G401.6 (cell line): ENCODE measurements around the gene ARX.

Experiments
- FAIRE-seq: peaks from 2 replicates; lab custom pipeline; 2012; peaks lifted over from hg19 to GRCh38; lab: Jason Lieb, UNC

ARX gene

DNA sequence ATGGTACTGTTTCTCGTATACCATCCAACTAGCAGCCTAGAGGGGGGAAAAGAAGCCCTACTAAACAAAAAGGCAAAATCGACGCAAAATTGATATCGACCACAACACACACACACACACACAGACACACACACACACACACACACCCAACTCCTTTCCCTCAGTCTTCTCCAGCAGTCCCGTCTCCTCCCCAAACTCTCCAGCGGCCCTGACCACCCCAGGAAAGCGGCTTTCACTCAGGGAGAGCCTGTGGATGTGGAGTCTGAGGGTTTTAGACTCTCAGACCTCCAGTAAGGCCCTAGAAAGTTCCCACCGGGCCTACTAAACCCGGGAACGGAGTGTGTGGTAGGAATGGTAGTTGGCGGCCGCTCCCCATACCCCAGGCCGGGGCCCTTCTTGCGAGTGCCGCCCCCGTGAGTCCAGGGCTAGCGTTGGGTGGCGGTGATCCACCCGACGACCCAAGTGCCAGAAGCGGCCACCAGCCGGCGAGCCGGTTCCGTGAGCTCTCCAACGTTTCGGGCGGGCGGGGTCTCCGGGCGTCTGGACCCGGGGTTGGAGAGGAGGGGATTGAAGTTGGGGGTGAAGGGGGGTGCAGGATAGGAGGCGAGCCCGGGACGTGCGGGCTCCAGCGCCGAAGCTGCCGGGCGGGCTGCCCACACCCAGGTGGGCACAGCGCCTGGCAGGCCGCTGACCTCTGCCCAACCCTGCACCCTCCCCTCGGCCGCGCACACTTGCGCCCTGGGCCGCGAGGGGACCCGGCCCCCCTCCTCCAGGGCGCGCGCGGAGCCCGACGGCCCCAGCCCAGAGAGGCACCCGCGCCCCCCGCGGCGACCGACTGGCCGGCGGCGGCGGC, 13.7 kb downstream of the ARX start:
- no peak for FAIRE-seq

DNA sequence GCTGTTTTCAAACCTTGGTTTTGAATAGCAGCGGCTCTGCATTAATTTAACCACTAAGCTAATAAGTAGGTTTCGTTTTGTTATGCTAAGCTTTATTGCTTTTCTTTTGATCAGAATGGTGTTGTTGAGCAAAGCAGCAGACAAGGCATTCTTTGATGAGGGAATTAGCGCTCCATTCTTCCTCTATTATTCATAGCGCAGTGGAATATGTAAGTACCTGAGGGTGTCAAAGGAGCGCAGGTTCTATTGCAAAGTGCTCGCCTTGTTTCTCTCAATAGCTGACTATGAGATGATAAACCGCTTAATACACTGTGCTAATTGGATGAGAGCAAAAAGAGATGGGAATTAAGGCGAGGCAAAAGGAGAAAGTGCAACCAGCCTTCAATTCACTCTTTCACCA, 16.3 kb downstream of the ARX start:
- FAIRE-seq = no peak

DNA sequence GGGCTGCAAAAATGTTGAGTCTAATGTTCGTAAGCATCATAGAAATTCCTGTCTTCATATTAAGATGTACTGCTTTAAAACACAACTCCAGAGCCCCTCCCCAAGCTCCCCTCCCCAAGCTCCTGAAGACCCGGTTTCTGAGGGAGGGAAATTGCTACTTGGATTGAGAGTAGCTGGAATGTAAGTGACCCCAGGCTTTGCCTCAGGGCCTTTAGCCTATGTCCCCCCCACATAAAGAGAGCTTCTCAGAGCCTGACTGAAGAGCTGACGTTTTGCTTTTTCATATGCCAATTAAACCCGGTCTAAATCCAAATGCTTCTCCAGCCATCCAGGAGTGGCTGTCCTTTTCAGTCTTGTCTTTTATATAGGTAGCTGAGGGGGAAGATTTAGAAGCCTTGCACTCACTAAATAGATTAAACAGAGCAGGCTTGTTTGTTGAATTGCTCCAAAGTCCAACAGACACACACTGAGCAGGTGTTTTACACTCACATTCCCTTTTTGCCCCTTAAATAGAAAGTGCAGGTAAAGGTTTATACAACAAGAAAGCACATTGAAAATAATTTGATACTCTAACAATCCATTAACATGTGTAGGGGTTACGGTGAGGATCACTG, 19.6 kb downstream of the ARX start:
- no peak for FAIRE-seq

DNA sequence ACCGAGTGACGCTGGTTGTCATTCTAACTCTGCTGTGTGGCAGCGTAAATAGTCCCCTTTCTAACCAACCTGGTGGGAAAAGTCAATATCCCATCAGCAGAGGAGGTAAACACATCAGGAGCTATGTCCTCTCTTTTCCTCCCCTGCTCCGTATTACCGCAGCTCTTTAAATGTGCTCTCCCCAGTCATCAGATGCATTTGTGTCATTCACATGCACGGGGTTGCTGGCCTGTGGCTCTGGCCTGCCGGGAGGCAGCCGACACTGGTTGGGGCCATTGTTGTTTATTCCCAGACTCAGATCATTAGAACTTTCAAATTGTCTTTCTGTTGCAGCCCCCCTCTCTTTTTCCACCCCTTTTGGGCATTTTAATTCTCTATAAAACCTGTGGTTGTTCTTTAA, 21.9 kb downstream of the ARX start:
- no peak for FAIRE-seq

DNA sequence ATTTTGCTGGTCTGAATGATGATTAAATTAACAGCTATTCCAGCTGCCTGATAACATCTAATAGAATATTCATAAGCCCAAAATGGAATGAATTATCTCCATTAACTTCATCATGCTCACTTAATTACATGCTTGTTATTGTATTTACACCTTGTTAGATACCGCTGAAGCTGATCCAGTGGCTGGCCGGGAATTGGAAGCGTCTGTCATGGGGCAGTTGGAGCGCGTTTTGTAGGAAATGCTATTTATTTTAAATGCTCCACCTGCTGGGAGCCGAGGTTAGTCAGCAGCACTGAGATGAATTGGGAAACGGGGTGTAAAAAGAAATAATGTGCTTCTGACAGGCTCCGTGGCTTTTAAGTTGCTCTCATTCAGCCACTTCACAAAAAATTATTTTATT, 25.2 kb downstream of the ARX start:
- FAIRE-seq = no peak

DNA sequence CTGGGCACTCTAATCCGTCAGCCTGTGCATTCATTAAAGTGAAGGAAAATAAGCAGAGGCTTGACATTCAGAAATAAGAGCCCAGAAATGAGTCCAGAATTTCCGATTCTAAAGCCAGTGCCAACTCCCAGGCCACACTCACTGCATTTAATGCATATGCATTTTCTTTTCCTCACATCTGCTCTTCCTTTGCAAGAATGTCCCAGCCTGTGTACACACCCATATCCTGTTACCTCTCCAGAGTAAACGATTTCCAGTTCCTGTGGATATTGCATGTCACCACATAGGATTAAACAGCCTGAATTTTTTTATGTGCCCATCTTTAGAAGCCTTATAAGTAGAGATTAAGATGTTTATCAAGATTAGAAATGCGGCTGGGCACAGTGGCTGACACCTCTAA, 27.5 kb downstream of the ARX start:
- no peak for FAIRE-seq

DNA sequence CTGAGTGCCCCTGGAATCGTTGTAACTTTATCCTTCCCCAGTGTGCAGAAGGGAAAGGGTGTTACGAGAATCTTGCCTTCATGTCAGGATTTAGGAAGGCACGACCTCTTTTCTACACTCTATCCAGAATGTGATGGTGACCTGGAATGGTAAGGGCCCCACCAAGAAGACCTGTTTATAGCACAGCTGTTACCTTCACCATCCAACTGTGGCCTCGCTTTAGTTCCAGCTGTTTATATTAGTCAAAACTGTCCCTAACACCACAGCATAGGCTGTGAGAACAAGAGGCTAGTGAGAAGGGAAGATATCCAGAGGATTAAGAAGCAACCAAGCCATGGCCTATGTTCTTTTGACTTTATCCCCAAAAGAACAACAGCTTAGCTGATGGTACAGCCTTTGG, 28.0 kb downstream of the ARX start:
- no peak for FAIRE-seq

DNA sequence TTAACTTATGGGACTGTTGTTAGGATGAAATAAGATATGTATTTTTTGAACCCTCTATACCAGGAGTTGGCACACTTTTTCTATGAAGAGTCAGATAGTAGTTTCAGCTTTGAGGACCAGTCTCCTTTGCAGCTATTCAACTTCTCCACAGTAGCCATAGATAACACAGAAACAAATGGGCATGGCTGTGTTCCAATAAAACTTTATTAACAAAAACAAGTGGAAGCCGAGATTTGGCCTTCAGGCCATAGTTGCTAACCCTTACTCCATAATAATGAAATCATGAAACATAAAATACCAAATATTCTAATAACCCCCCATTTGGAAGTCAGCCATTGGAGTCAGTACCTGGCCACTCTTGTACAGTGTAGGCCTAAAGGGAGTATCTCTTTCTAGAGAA, 30.6 kb downstream of the ARX start:
- no peak for FAIRE-seq

DNA sequence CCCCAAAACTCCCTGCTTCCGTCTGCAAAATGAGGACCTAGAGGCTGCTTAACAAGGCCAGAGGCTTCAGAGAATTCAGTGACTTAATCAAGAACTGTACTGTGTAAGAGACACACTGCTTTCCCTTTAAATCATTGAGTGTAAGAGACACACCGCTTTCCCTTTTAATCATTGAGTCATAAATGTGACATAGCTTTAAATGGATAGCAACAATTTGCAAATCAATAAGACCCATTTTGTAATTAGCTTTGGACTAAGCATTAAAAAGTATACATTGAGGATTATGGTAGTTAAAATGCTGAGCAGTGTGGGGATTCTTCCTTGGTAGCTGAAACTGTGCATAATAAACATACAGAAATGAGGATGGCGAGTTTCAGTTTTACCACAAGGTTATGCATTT, 31.8 kb downstream of the ARX start:
- no peak for FAIRE-seq

DNA sequence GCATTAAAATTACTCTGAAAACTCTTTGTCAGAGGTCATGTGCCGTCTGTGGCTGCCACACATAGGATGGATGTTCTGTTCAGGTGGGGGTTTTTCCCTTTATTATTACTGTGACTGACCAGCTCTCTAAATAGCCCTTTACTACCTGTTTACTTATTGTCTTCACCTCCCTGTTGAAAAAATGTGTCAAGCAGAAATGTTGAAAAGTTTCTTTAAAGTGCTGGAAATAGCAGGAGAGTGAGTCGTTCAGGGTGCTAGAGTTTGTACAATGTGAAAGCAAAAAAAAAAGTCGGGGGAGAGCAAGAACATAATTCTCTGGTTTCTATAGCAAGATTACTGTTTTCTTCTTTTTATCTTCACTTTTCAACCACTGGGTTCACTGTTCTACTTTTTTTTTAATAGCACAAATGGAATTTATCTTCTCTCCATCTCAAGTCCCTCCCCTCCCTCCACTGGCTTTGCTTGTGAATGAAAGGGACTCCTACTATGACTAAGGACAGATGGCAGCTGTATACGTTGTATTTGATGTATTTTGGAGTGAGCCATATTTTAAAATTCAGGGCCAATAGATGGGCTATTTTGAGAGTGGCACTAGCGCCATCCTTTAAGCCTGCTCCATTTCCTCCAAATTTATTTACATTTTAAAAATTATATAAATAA, 33.3 kb downstream of the ARX start:
- no peak for FAIRE-seq

DNA sequence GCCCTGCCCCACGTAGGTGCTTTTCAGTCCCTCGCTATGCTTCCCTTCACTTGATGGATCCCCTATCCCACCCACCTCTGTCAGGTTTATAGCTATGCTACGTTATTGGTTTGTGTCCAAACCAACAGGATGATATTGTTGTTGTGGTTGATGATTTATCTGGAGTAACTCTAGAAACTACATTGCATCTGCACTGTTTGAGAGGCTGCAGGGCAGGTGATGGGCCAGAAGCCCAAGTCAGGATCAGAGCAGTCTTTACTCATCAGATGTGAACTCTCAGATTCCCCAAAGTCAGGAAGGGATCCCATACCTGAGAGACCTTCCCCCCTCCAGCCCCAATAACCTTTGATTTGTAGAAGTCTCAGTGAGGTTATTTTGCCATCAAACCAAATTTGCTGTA, 34.7 kb downstream of the ARX start:
- no peak for FAIRE-seq

DNA sequence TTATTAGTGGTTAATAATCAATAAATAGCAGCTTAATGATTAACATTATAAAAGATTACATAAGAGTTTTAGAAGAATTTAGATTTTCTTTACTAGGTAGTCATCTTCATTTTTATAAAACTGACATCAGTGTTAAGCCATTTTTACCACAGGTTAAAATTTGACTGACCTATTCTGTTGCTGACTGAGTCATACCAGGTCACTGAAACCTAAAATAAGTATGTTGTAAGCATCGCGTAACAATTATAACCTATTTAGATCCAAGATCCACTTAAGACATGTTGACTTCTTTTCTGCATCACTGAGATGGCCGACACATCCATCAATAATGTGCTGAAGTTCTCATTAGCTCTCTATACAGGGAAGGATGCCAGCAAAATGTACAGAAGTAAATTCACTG, 36.7 kb downstream of the ARX start:
- no peak for FAIRE-seq

DNA sequence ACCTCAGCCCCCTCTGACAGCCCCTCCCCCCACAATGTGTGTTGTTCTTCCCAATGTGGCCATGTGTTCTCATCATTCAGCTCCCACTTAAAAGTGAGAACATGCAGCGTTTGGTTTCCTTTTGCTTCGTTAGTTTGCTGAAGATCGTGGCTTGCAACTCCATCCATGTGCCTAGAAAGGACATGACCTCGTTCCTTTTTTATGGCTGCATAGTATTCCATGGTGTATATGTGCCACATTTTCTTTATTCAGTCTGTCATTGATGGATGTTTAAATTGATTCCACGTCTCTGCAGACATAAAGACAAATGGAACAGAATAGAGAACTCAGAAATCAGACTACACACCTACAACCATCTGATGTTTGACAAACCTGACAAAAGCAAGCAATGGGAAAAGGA, 46.0 kb downstream of the ARX start:
- no peak for FAIRE-seq

DNA sequence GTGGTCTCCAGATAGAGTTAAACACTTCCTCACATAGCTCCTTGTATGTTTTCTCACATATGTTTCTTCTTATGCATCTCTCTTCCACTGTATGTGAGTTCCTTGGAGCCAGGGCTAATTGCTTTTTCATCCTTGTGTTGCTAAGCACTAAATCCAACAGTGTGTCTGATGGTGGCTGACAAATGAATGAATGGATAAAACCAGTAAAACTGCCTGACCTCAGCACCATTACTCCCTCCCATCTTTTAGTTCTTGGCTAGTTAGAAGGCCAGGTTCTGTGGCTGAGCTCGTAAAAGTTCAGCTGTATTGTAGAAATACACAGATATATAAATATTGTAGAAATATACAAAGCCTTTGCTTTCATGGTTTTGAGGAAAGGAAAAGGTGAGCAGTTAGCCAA, 50.4 kb downstream of the ARX start:
- FAIRE-seq = no peak

DNA sequence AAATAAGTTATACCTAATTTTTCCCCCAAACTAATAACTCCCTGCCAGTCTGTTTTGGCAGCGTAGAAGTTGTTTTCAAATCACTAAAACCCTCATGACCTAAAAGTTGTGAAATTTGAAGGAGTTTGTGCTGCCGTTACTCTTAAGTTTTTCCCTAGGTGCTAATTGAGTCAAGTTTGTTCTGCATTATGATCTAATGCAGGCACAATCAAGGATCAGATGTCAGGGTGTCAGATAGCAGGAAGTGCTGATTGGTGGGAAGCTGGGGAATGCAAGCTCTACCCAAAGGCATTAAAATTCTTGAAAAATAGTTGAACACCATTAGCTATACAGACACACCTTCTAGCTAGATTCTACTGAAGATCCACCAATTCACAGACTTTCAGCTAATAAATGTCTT, 51.9 kb downstream of the ARX start:
- FAIRE-seq = no peak

DNA sequence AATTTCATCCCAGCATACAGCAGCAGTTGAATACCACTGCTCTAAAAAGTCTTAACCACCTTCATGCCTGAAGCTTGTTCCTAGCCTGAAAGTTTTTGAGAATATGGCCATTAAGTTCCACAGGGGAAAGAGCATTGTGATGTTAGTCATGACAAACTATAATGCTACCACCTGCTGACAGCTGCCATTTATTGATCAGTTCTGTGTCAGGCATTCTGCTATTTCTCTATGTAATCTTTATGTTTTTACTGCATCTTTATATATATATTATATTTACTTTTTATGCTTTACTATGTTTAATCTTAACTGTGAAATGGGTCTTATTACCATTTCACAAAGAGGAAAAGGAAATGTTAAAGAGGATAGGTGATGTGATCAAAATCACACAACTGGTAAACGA, 54.0 kb downstream of the ARX start:
- FAIRE-seq = no peak

DNA sequence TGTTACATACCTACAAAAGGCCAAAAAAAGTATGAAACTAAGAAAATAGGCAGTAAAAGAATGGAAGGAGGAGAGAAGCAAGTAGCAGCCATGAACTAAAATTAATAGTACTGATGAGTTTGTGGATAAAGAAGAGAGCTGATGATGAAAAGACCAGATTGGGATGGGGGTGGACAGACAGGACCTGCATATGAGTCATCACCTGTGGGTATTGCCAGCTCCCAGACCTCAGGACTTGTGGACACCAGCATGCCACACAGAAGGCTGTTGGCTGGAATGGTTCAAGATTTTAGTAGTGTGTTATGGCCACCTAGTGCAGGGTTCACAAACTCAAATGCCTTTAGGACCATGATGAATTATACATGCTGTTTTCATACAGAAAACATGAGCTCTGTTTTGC, 58.9 kb downstream of the ARX start:
- FAIRE-seq = no peak

DNA sequence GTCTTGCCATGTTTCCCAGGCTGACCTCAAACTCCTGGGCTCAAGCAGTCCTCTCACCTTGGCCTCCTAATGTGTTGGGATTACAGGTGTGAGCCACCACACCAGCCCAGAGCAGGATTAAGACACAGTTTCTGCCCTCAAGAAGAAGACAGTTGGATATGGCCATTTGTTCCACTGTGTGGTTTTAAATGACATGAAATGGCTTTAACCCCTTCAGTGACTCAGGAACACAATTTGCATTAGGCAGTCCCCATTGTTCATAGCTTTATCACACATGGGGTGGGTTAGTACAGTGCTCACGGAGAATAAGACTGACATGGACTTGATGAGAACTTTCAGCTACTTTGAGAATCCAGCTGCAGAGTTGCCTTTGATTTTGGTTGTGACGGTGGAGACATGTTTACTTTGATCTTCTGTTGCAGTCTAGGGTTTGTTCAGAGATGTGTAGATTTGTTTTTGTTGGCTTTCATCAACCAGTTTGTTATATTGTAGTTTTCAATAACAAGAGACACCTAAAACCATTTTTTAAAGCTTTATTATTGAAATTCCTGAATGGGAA, 60.3 kb downstream of the ARX start:
- no peak for FAIRE-seq

DNA sequence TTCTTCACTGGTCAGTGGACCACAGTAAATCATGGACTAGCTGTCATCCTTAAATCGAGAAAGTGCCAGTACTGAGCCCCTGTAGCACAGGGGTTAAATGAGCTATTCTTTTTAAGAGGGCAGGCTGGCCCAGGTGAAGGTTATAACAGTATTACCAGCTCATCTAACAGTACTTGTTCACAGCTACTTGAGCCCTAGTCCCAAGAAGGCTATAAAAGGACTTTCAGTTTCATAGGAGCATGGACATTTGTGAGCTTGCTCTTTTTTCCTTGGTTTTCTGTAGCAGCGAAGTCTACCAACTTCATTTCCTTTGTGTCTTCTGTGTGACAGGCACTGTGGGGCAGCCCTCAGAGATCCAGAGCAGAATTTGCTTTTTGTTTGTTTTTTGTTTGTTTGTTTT, 61.0 kb downstream of the ARX start:
- FAIRE-seq = no peak
